Cortex of kidney (tissue), 1 donor: Measurements from ENCODE around the gene SLC6A13.

Source experiments
- DNase-seq: peaks from one replicate; lab custom pipeline; 2025; lab: John Stamatoyannopoulos, UW

SLC6A13 gene

GRCh38 chr12:214003-214741 lies 48.5 kb downstream of the SLC6A13 start, which contains the start of gene SLC6A12:
TSS of gene SLC6A12 (minus strand) at chr12:214157. CDS start at chr12:209986, 4,171 bp downstream.
- no peak for DNase-seq

- no peak for DNase-seq
Measured at GRCh38 chr12:213527-213932, 49.1 kb downstream of the SLC6A13 start.

DNA sequence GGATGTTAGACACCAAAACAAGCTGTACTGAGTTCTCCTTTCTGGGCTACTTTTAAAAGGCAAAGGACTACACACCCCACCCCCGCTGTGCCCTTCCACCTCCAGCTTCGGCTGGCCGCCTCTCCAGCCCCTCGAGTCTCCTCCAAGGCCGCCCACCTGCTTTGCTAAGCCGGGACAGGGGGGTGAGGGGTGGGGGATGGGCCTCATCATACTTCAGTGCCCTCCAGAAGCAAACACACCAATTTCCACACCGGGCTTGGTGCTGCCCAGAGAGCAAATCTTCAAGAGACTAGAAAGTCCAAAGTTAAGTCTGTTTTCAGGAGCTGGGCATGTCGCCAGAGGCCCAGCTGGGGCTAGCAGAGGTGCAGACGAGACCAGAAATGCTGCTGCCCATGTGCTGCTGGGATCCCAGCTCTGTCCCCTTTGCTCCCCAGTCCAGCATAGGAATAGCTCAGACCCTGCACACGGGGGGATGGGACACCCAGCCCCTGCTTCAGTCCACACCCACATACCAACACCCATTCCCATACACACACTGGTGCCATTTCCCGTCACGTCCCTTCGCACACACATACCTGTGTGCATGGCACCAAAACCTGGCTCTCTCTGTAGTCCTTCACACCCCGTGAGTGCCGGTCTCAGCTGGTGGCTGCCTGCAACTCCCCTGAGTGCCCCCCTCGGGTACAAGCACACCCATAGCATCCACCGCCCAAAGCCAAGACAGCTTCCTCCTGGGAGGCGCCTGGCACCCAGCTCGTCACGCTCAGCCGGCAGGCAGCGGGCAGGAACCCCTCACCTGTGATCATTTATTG lies 49.7 kb downstream of the SLC6A13 start:
- no peak for DNase-seq

DNA sequence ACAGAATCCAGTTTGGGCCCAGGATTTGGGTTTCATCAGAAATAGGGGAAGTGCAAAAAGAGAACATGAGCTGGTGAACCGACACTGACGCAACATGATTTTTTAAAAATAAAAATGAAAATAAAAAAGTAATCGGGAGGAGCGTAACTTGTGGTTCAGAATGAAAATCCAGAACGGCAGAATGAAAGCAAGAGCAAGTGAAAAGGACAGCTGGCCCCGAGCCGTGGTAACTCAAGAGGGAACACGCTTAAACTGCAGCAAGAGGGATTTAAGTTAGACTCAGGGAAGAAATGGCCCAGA lies 50.3 kb downstream of the SLC6A13 start:
- no peak for DNase-seq

DNA sequence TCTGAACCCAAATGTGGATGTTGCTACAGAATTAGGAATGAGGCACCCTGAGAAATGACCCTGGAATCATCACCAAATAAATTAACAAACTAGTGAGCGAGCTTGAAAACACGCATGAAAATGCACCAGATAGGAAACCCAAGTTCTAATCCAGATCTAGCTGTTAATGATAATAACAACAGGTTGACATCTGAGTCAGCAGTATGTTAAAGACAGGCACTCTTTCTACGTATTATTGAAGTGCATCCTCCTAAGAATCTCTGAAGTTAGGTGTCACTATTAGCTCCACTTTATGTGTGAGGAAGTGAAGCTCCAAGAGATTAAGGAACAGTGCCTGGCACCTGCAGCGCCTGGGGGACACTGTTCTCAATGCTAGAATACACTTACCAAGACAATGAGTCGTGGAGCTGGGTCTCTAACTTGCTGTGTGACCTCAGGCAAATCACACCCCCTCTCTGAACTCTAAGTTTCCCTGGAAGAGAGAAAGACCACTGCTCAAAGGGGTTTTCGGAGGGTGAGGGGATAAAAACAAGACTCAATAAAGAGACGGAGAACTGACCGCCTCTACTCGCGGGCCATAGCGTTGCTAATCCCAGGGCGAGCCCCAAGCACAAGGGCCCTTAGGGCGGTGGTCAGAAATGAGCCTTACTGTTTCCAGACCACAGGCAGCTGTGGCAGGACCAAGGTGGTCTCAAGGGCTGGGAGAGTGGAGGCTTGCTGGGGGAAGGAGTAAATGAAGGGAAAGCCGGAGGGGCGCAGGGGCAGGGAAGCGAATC lies 50.8 kb downstream of the SLC6A13 start:
- no peak for DNase-seq

DNA sequence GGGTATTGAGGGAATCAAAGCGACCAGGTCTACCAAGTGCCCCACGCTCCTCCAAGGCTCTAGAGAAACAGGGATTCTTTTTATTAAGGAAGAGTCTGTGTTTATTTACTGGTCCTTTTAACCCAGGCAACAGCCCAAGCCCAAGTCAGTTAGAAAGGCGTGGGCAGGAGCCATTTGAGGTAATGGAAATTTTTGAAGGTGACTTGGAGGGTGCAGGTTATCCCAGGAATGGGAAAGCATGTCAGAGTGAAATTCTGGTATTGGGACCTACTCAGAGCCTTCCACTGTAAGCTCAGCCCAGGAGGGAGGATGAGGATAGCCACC lies 51.5 kb downstream of the SLC6A13 start:
- DNase-seq: no peak

DNA sequence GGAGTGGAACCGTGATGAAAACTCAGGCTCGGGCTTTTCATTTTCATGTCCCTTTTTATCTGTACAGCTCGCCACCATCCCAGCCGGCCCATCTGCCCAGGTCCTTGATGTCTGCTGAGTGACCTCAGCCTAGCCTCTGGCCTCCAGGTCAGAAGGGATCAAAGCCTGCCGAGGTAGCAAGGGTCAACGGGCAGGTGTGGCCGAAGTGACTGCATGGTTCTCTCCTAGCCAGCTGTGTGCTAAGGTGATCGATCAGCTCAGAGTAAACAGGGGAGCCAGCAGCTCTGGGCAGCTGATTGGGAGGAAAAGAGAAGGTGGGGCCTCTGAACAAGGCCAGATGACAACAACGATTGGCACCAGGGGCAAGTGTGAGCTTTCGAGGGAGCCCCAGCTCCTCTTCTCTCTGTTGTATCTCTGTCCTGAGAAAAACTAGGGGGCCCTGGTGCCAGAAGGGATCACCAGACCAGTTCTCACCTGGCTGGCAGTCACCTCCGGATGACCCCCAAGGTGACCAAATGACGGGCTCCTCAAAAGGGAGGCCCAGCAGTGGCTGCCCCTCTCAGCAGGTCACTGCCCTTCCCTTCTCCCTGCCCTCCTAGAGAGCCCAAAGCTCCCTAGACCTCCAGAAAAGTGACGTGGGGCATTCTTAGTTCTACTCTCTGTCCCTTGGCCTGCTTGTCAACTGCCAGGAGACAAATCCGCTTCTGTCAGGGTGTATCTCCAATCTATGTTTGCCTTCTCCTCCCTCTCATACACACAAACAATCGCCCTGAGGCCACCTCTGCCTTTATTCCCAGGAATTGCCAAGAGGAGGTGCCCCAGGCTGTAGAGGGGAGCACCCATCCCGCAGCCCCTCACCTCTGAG lies 52.1 kb downstream of the SLC6A13 start:
- DNase-seq: no peak

DNA sequence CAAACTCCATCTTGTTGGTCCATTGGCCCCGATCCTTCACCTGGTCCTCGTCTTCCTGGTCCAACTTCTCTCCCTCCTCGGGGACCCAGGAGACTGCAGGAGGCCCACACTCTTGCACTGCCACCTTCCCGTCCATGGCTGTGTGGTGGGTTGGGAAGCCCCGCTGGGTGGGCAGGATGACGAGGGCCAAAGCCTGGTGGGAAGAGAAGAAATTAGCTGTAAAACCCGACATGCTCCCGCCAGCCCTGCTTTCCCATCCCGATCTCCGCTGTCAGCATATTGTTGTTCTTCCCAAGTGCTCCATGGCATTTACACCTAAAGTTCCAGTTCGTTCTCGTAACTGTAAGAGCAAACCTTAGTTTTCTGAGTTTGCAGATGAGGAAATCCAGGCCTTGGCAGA lies 52.8 kb downstream of the SLC6A13 start:
- DNase-seq: no peak

GRCh38 chr12:209246-209645 lies 53.4 kb downstream of the SLC6A13 start:
- no peak for DNase-seq

DNA sequence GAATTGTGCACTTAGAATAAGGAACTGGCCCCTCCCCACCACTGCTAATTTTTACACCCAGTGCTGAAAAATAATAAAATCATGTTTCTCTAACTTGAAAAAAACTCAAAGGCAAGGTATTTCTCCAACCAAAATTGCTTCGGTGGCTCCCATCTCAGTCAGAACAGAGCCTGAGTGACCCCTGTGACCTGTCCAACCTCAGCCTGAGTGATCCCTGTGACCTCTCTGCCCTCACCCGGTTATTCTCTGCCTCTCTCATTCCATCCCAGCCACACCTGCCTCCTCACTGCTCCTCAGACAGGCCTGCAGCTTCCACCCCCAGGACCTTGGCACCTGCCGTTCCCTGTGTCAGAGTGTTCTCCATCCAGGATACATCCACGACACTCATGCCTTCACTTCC lies 53.8 kb downstream of the SLC6A13 start:
- no peak for DNase-seq

- no peak for DNase-seq
Measured at GRCh38 chr12:207804-208203, 54.8 kb downstream of the SLC6A13 start.

- no peak for DNase-seq
Measured at GRCh38 chr12:206746-207440, 55.7 kb downstream of the SLC6A13 start.

DNA sequence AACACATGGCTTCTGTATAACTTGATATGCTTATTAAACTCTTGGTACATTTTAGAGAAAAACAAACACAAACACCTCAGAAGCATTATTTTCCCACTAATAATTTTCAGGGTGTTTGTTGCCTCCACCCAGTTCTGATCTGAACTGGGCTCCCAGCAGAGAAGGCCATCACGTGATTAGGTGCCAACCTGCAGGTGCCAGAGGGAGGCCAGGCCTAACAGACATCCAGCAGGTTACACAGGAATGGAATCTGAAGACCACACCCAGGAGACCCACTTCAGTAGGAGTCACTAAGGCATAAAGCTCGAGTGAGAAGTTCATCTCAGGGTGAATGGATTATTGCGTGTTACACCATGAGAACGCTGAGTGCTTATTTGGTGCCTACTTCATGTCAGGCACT lies 57.6 kb downstream of the SLC6A13 start:
- DNase-seq: no peak

DNA sequence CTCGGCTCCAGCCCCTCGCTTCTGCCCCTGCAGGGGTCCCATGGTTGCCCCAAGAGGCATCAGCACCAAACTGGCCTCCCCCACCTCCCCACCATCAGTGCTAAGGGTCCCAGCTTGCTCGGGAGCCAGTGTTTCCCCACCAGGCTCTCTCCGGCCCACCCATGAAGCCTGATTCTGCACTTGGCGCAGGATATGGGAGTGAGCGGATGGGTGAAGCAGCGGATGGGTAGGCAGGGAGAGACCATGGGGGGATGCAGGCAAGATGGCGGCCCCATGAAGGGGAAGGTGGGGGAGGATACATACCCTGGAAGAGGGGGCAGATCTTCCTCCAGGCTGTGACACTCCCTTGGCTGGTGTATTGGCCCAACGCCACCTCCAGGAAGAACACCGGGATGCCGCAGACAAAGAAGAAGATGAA lies 58.4 kb downstream of the SLC6A13 start:
- DNase-seq: no peak

- no peak for DNase-seq
Measured at GRCh38 chr12:203462-204260, 59.0 kb downstream of the SLC6A13 start.

GRCh38 chr12:203074-203461 lies 59.6 kb downstream of the SLC6A13 start:
- DNase-seq: no peak

- no peak for DNase-seq
Measured at GRCh38 chr12:202081-202731, 60.4 kb downstream of the SLC6A13 start.

- DNase-seq: no peak
Measured at GRCh38 chr12:201361-201760, 61.3 kb downstream of the SLC6A13 start.

GRCh38 chr12:198705-199104 lies 63.9 kb downstream of the SLC6A13 start:
- DNase-seq: no peak
